Fibroblast of pulmonary artery (primary cell): Measurements from ENCODE around the gene EGFL8.

Experiments used
- DNase-seq: peaks from one replicate; pipeline ENCODE4 v3.0.0-alpha.2; 2010; ENCODE audit warnings: low read depth
- H3K4me3 ChIP-seq: replicated peaks from 2 replicates; pipeline ENCODE4 v1.5.1; 2011; ENCODE audit warnings: low read depth, mild to moderate bottlenecking, control low read depth, low read length, moderate library complexity
- CTCF ChIP-seq: IDR thresholded peaks from 2 replicates; pipeline ENCODE4 v1.5.1; 2011; ENCODE audit warnings: mild to moderate bottlenecking, control low read depth, low read length, inconsistent platforms; ENCODE audit errors: missing control alignments

The EGFL8 gene

GRCh38 chr6:32164295-32164694 lies at the start of gene EGFL8:
TSS of gene EGFL8 (plus strand) at chr6:32164595. CDS start at chr6:32166166, 1,571 bp downstream.
- no peak within 1 kb of the TSS for H3K4me3 ChIP-seq
- TF ChIP-seq CTCF: no peak
- no peak for DNase-seq

GRCh38 chr6:32114796-32115195 lies 49.6 kb upstream of the EGFL8 start:
- no peak for TF ChIP-seq CTCF
- H3K4me3 ChIP-seq: no peak overlapping the region
- DNase-seq: peak; percentile 61

GRCh38 chr6:32115623-32116022 lies 48.8 kb upstream of the EGFL8 start:
- no peak for DNase-seq
- no peak overlapping the region for H3K4me3 ChIP-seq
- TF ChIP-seq CTCF: no peak

- no peak overlapping the region for H3K4me3 ChIP-seq
- no peak for DNase-seq
- TF ChIP-seq CTCF: peak; percentile 50
These were observed 47.7 kb upstream of the EGFL8 start for GRCh38 chr6:32116674-32117073.

GRCh38 chr6:32117461-32117860 lies 46.9 kb upstream of the EGFL8 start:
- DNase-seq: no peak
- TF ChIP-seq CTCF: no peak
- no peak overlapping the region for H3K4me3 ChIP-seq

- DNase-seq: peak; percentile 92
- no peak overlapping the region for H3K4me3 ChIP-seq
- peak; percentile 97 for TF ChIP-seq CTCF
These were observed 45.4 kb upstream of the EGFL8 start for GRCh38 chr6:32118782-32119628.
